Left lung (tissue), 10 donors: Measurements from ENCODE around the gene GAS2L1. TPM values are rescaled to one million over a fixed set of nuclear protein-coding genes. Genes with fewer than 3 reads are reported as not detected.

ENCODE experiments used
- ATAC-seq: fragments of 200-7000 bp; cut with Tn5 transposase; one replicate; pipeline ENCODE4 v1.9.1; 2020; ENCODE audit warnings: moderate library complexity
- DNase-seq, 4 donors: peaks; one replicate each; pipeline ENCODE4 v3.0.0-alpha.2; 2013 to 2020
- H3K27ac ChIP-seq, 2 donors: fragments of 200-600 bp; sonication (generic) in 1 of 2; one replicate each; pipeline versions ENCODE4 v1.5.0 to v1.8.0; 2020 to 2021
- H3K27me3 ChIP-seq, 2 donors: fragments of 200-600 bp; sonication (generic) in 1 of 2; one replicate each; pipeline versions ENCODE4 v1.5.0 to v1.8.0; 2020 to 2021
- H3K36me3 ChIP-seq, 2 donors: fragments of 200-600 bp; sonication (generic) in 1 of 2; one replicate each; pipeline versions ENCODE4 v1.5.0 to v1.8.0; 2020 to 2021
- H3K4me1 ChIP-seq, 2 donors: fragments of 200-600 bp; one replicate each; pipeline ENCODE4 v1.8.0; 2021
- H3K4me3 ChIP-seq, 2 donors: fragments of 200-600 bp; sonication (generic) in 1 of 2; one replicate each; pipeline versions ENCODE4 v1.5.0 to v1.8.0; 2020 to 2021; ENCODE audit warnings: mild to moderate bottlenecking in 1 of 2
- H3K9me3 ChIP-seq, 2 donors: fragments of 200-600 bp; sonication (generic) in 1 of 2; one replicate each; pipeline versions ENCODE4 v1.5.0 to v1.8.0; 2020 to 2021
- intact Hi-C, 2 donors: fragments of 100-400 bp; cut with DNase I; formaldehyde crosslinking; loops; one replicate each; pipeline versions ENCODE4 v1.11.2 to v1.14.2; 2022
- polyA plus RNA-seq, 6 donors: library from polyadenylated mRNA; unstranded; fragments of 120-200 nt; gene quantifications; one replicate each; pipeline ENCODE4 v1.2.1, GENCODE V29; 2013; ENCODE audit not compliant: insufficient read length in 6 of 6
- total RNA-seq, 2 donors: library from RNA; stranded (reverse); fragmentation: NEBNext Ultra II Directional; extraction: Animal tissue kit (Norgen Biotek cat#: 25700); gene quantifications; one replicate each; pipeline ENCODE4 v1.2.1, GENCODE V29; 2021
- TF ChIP-seq, protein P1 (sequence below), 2 donors: fragments of 200-600 bp; sonication (generic) in 1 of 2; IDR thresholded peaks; one replicate each; pipeline versions ENCODE4 v1.5.0 to v1.8.0; 2021; ENCODE audit warnings: antibody characterized with exemption in 2 of 2
- donor health status: DM: no; HTN: yes; CAD: no.
- donor health status: DM: no; HTN: no; CAD: no.

Gene GAS2L1
- total and polyA plus RNA-seq, 8 donors, result 5.3 to 32.6 (median 9.1) TPM

DNA sequence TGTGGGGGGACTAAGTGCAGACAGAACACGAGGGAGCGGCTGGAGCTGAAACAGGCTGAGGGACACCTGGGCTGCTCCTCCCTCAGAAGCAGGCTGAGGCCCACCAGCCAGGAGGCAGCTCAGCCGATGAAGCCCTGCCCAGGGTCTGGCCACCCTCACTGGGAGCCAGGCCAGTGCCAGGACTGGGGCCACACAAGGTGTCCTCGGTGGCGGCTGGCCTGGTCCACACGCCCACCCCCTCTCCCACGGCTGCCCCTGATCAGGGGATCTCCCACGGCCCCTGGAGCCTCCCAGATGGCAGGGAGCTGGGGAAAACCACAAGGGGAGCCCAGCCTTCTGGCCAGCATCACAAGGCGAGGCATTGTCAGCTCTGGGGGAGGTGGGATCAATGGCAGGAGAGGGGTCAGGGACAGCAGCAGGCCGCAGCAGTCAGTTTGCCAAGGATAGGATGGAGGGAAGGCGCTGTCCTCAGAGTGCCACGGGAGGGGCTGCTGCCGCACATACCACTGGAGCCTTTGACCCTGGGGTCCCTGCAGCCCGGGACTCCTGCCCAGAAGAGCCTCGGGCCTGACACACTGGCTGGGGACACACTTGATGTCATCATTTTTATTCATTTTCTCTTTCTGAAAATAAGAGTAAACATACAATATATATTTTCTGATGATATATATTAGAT lies 20.8 kb downstream of the GAS2L1 start:
- Histone ChIP-seq H3K4me3 (no peak overlapping the region), H3K9me3 (no peaks in the 10 kb centered on the region), H3K4me1 (no peaks in the 10 kb centered on the region), H3K27ac (no peak overlapping the region), H3K27me3 (no peaks in the 10 kb centered on the region), H3K36me3 (peaks cover 0 to 62% of the 10 kb centered on the region in 2 donors)
- TF ChIP-seq, protein P1, sequence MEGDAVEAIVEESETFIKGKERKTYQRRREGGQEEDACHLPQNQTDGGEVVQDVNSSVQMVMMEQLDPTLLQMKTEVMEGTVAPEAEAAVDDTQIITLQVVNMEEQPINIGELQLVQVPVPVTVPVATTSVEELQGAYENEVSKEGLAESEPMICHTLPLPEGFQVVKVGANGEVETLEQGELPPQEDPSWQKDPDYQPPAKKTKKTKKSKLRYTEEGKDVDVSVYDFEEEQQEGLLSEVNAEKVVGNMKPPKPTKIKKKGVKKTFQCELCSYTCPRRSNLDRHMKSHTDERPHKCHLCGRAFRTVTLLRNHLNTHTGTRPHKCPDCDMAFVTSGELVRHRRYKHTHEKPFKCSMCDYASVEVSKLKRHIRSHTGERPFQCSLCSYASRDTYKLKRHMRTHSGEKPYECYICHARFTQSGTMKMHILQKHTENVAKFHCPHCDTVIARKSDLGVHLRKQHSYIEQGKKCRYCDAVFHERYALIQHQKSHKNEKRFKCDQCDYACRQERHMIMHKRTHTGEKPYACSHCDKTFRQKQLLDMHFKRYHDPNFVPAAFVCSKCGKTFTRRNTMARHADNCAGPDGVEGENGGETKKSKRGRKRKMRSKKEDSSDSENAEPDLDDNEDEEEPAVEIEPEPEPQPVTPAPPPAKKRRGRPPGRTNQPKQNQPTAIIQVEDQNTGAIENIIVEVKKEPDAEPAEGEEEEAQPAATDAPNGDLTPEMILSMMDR (IDR thresholded peaks at IDR 0.05), result no peak
- ATAC-seq (no peak), DNase-seq (peak in 1 of 4 donors; percentile 60)
- intact Hi-C loops, result no loop called here

DNA sequence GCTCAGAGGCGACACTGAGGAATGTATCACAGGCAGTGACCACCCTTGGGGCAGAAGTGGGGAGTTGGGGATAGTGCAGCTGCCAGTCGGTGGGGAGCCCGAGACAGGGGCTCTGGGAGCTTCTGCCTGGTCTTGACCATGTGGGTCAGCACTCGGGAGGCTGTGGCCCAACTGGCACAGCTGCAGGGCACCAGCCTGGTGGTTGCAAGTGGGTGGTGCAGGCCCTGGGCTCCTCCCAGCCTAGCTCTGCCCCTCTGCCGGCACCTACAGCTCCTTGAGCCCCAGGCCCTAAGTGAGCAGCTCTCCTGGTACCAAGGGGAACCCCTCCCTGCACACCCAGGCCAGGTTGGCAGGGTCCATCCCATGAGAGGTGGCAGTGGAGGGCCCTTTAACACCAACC lies 21.6 kb downstream of the GAS2L1 start:
- TF ChIP-seq, protein P1 (IDR thresholded peaks at IDR 0.05), result no peak
- no peak for ATAC-seq
- peak in 1 of 4 donors; percentile 54 for DNase-seq
- peaks cover 0 to 70% of the 10 kb centered on the region in 2 donors for H3K36me3 ChIP-seq
- intact Hi-C loops, result no loop called here
- no peak overlapping the region for H3K4me3 ChIP-seq
- H3K4me1 ChIP-seq, result no peaks in the 10 kb centered on the region
- no peaks in the 10 kb centered on the region for H3K9me3 ChIP-seq
- H3K27me3 ChIP-seq, result no peaks in the 10 kb centered on the region
- H3K27ac ChIP-seq, result no peak overlapping the region

DNA sequence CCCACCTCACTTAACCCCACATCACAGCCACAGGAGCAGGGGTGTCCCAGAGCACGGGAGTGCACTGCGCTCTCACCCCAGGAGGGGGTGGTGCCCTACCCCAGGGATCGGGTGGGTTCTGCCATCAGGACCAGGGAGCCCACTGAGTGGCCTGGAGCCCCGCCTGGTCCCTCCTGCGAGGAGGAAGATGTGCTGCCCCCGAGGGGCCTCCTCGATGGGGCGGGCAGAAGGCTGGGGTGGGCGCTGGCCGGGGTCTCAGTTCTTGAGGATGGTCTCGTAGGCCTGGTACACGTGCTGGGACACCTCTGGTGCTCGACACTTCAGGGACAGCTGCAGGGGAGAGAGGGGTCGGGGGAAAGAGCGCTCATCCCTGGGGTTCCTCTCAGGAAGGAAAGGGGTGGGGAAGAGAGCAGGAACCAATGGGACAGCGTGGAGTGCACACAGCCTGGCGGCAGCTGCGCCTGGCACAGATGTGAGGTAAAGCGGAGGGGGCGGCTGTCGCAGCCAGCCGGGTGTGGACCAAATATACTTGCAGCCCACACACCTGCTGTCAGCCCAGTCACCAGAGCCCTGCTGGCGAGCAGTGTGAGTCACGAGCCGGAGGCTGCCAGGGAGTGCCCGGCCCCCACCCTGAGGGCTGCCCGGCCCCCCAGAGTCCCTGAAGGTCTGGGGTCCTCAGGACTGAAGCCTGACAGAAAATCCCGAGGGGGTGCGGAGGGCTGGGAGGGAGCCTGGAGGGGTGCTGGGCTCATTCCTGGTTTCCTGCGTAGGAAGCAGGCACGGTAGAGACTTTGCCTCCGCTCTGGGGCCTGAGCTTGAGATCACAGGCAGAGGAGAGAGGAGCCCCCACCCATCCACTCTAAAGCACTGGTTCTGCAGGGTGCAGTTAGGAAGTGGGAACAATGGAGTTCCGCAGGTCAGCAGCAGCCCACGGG lies 22.4 kb downstream of the GAS2L1 start:
- Histone ChIP-seq H3K27me3 (no peaks in the 10 kb centered on the region), H3K27ac (no peak overlapping the region), H3K36me3 (peaks cover 0 to 78% of the 10 kb centered on the region in 2 donors), H3K4me1 (no peaks in the 10 kb centered on the region), H3K4me3 (no peak overlapping the region), H3K9me3 (no peaks in the 10 kb centered on the region)
- TF ChIP-seq, protein P1 (IDR thresholded peaks at IDR 0.05), result no peak
- DNase-seq, result peak in 1 of 4 donors; percentile 61
- intact Hi-C loops, result no loop called here
- ATAC-seq, result no peak

DNA sequence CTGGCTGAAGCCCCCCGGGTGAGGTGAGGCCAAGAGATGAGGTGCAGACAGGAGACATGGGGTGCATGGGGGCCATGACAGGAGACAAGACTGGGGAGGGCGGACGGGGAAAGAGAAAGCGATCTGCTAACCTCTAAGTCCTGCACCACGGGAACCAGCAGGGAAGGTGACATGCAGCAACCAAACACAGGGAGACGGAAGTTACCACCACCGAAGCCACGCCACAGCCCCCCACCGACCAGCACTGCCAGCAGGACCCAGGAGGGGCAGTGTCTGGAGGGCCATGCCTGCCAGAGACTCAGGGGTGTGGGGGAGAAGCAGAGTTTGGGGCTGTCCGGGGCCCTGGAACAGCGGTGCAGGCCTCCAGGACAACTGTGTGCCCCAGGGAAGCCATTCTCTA lies 23.1 kb downstream of the GAS2L1 start:
- TF ChIP-seq, protein P1 (IDR thresholded peaks at IDR 0.05), result no peak
- H3K27me3 ChIP-seq, result no peaks in the 10 kb centered on the region
- DNase-seq (peak in 1 of 4 donors; percentile 54), ATAC-seq (no peak)
- intact Hi-C loops, result no loop called here
- no peaks in the 10 kb centered on the region for H3K4me1 ChIP-seq
- no peak overlapping the region for H3K4me3 ChIP-seq
- no peak overlapping the region for H3K27ac ChIP-seq
- H3K36me3 ChIP-seq, result peaks cover 0 to 85% of the 10 kb centered on the region in 2 donors
- H3K9me3 ChIP-seq, result no peaks in the 10 kb centered on the region

DNA sequence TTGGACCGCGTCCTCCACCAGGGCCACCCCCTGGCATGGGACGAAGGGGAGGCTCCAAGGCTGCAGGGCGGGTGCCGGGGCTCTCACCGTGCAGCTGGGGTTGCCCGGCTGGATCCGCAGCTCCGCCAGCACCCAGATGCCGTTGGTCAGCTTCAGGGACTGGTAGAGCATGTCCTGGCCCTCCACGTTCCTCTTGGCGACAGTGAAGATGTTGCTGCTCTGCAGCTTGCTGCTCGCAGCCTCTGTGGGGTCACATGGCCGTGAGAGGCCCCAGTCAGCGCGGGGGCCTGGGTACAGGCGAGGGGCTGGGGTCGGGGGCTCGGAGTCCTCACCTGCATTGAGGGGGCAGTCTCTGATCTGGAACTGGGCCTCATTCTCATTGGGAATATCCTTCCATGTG lies 23.8 kb downstream of the GAS2L1 start:
- TF ChIP-seq, protein P1 (IDR thresholded peaks at IDR 0.05), result no peak
- H3K4me1 ChIP-seq, result no peaks in the 10 kb centered on the region
- ATAC-seq (no peak), DNase-seq (peak in 1 of 4 donors; percentile 73)
- H3K27me3 ChIP-seq, result no peaks in the 10 kb centered on the region
- no peaks in the 10 kb centered on the region for H3K9me3 ChIP-seq
- H3K4me3 ChIP-seq, result no peak overlapping the region
- H3K36me3 ChIP-seq, result peaks cover 0 to 92% of the 10 kb centered on the region in 2 donors
- H3K27ac ChIP-seq, result no peak overlapping the region
- intact Hi-C loops, result no loop called here
